WTC11 (cell line): Measurements from ENCODE around the gene SDHAF2.

Experiments
- ATF1 ChIP-seq: sonication (generic); formaldehyde crosslinking; IDR thresholded peaks from 2 replicates; pipeline ENCODE4 v1.8.1; 2023; ENCODE audit warnings: mild to moderate bottlenecking, moderate library complexity, missing genetic modification reagents
- CBFB ChIP-seq: sonication (generic); formaldehyde crosslinking; IDR thresholded peaks from 2 replicates; pipeline ENCODE4 v1.8.1; 2022; ENCODE audit warnings: mild to moderate bottlenecking, low read depth, missing genetic modification reagents
- CTCF ChIP-seq: fragments of 200-600 bp; IDR thresholded peaks from 2 replicates; pipeline ENCODE4 v1.8.0; 2022; ENCODE audit warnings: antibody characterized with exemption
- E2F5 ChIP-seq: sonication (generic); formaldehyde crosslinking; IDR thresholded peaks from 2 replicates; pipeline ENCODE4 v1.8.1; 2022; ENCODE audit warnings: mild to moderate bottlenecking, moderate library complexity, missing genetic modification reagents
- GABPB1 ChIP-seq: sonication (generic); formaldehyde crosslinking; IDR thresholded peaks from 2 replicates; pipeline ENCODE4 v1.8.1; 2023; ENCODE audit warnings: mild to moderate bottlenecking, missing genetic modification reagents
- JUN ChIP-seq: sonication (generic); formaldehyde crosslinking; IDR thresholded peaks from 2 replicates; pipeline ENCODE4 v1.8.0; 2023; ENCODE audit warnings: mild to moderate bottlenecking, missing genetic modification reagents
- MAX ChIP-seq: sonication (generic); formaldehyde crosslinking; IDR thresholded peaks from 2 replicates; pipeline ENCODE4 v1.8.0; 2022; ENCODE audit warnings: mild to moderate bottlenecking, missing genetic modification reagents
- NFE2L1 ChIP-seq: sonication (generic); formaldehyde crosslinking; IDR thresholded peaks from 2 replicates; pipeline ENCODE4 v1.8.1; 2023; ENCODE audit warnings: missing genetic modification reagents
- RELA ChIP-seq: sonication (generic); formaldehyde crosslinking; IDR thresholded peaks from 2 replicates; pipeline ENCODE4 v1.8.1; 2022; ENCODE audit warnings: missing genetic modification reagents, mild to moderate bottlenecking, borderline replicate concordance
- ZNF317 ChIP-seq: sonication (generic); formaldehyde crosslinking; IDR thresholded peaks from 2 replicates; pipeline ENCODE4 v1.8.1; 2023; ENCODE audit warnings: low read depth, mild to moderate bottlenecking, moderate library complexity, missing genetic modification reagents, borderline replicate concordance
- ZNF425 ChIP-seq: fragments of 250-450 bp; sonication (Bioruptor Pico); conservative IDR thresholded peaks from 2 replicates; pipeline ENCODE4 v1.9.0; 2021; ENCODE audit warnings: mild to moderate bottlenecking
- TF ChIP-seq, protein P1 (sequence below): sonication (generic); formaldehyde crosslinking; IDR thresholded peaks from 2 replicates; pipeline ENCODE4 v1.8.1; 2023; ENCODE audit warnings: mild to moderate bottlenecking, missing genetic modification reagents, borderline replicate concordance

DNA sequence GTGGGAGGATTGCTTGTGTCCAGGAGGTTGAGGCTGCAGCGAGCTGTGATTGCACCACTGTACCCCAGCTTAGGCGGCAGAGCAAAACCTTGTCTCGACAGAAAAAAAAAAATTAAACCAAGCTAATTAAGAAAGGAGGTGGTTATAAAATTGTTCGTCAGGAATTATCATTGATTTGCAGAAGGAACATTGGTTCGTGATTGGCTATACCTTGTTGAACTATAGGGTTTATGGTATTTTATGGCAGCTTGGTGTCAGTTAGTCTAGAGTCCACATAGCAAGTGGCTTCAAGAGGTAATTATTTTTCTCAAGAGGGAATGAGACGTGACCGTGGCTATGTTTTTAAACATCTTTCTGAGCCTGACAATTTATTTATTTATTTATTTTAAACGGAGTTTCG is 49.0 kb upstream of the SDHAF2 start:
- TF ChIP-seq ZNF425 (CRISPR knock-in tag) (no peak), GABPB1 (CRISPR knock-in tag) (no peak), ZNF317 (no peak), CTCF (no peak), E2F5 (CRISPR knock-in tag) (no peak), JUN (no peak), NFE2L1 (CRISPR knock-in tag) (no peak), RELA (CRISPR knock-in tag) (no peak), ATF1 (CRISPR knock-in tag) (no peak), MAX (CRISPR knock-in tag) (no peak), CBFB (CRISPR knock-in tag) (no peak)
- TF ChIP-seq, protein P1, sequence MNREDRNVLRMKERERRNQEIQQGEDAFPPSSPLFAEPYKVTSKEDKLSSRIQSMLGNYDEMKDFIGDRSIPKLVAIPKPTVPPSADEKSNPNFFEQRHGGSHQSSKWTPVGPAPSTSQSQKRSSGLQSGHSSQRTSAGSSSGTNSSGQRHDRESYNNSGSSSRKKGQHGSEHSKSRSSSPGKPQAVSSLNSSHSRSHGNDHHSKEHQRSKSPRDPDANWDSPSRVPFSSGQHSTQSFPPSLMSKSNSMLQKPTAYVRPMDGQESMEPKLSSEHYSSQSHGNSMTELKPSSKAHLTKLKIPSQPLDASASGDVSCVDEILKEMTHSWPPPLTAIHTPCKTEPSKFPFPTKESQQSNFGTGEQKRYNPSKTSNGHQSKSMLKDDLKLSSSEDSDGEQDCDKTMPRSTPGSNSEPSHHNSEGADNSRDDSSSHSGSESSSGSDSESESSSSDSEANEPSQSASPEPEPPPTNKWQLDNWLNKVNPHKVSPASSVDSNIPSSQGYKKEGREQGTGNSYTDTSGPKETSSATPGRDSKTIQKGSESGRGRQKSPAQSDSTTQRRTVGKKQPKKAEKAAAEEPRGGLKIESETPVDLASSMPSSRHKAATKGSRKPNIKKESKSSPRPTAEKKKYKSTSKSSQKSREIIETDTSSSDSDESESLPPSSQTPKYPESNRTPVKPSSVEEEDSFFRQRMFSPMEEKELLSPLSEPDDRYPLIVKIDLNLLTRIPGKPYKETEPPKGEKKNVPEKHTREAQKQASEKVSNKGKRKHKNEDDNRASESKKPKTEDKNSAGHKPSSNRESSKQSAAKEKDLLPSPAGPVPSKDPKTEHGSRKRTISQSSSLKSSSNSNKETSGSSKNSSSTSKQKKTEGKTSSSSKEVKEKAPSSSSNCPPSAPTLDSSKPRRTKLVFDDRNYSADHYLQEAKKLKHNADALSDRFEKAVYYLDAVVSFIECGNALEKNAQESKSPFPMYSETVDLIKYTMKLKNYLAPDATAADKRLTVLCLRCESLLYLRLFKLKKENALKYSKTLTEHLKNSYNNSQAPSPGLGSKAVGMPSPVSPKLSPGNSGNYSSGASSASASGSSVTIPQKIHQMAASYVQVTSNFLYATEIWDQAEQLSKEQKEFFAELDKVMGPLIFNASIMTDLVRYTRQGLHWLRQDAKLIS (CRISPR knock-in tag): no peak
